ENCODE results near the gene AATK.

DNA sequence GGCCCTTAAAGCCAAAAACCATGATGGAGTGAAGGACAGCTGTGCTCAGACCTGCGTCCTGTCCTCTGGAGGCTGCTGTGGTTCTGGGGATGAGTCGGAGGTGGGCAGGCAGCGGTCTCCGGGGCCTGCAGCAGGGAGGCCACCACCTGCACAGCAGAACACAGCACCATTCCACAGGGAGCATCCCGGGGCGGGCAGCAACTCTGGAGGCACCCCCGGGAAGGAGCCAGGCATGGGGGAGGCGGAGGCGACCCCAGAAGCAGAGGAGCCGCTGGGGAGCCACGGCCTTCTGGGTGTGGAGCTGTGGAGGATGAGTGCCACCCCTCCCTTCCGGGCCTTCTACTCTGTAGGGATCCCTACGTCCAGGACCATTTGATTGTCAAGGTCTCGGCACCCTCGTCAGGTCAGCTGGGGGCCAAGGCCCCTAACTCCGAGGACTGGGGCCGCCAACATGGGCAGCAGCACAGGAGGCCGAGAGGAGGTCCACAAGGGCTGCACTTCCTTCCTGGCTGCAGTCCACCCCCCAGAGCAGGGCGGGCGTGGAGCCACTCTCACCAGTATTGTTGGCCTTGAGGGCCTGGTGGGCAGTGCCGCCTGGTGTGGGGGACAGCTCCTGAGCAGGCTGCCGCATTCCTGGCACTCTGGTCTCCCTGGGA lies 32.9 kb upstream of the AATK start:
- no peak for TF ChIP-seq POLR2A (IDR thresholded peaks at IDR 0.05)
- TF ChIP-seq CTCF (IDR thresholded peaks at IDR 0.05), result no peak
- TF ChIP-seq EP300 (IDR thresholded peaks at IDR 0.05), result no peak

Measured in tibial nerve (tissue), 4 donors.